MM.1S (cell line): ENCODE data around the gene ANXA10.

ENCODE experiments used
- EZH2 ChIP-seq: fragments of 300-600 bp; sonication (generic); optimal IDR thresholded peaks from 2 replicates; pipeline ENCODE3; 2017; ENCODE audit warnings: low read depth, mild to moderate bottlenecking, antibody characterized with exemption, low read length, mixed read lengths
- TF ChIP-seq, protein P1 (sequence below): fragments of 300-600 bp; sonication (generic); IDR thresholded peaks from 2 replicates; pipeline ENCODE4 v1.5.1; 2016; ENCODE audit warnings: antibody characterized with exemption, low read length, mixed read lengths

- no peak for TF ChIP-seq EZH2
- TF ChIP-seq, protein P1, sequence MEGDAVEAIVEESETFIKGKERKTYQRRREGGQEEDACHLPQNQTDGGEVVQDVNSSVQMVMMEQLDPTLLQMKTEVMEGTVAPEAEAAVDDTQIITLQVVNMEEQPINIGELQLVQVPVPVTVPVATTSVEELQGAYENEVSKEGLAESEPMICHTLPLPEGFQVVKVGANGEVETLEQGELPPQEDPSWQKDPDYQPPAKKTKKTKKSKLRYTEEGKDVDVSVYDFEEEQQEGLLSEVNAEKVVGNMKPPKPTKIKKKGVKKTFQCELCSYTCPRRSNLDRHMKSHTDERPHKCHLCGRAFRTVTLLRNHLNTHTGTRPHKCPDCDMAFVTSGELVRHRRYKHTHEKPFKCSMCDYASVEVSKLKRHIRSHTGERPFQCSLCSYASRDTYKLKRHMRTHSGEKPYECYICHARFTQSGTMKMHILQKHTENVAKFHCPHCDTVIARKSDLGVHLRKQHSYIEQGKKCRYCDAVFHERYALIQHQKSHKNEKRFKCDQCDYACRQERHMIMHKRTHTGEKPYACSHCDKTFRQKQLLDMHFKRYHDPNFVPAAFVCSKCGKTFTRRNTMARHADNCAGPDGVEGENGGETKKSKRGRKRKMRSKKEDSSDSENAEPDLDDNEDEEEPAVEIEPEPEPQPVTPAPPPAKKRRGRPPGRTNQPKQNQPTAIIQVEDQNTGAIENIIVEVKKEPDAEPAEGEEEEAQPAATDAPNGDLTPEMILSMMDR = no peak
These were observed 70.3 kb downstream of the ANXA10 start for GRCh38 chr4:168162604-168163003.
